GM12891 (cell line): ENCODE data around the gene MAP7D3.

ENCODE experiments used
- POLR2A ChIP-seq: IDR thresholded peaks from 2 replicates; pipeline ENCODE4 v1.6.1; 2011; ENCODE audit warnings: low read depth, low read length, control low read depth
- POLR2AphosphoS5 ChIP-seq: IDR thresholded peaks from 2 replicates; pipeline ENCODE4 v1.6.1; 2011; ENCODE audit warnings: low read depth, low read length, control low read depth
- SPI1 ChIP-seq: IDR thresholded peaks from 2 replicates; pipeline ENCODE4 v1.6.1; 2011; ENCODE audit warnings: low read depth, low read length, control low read depth
- TAF1 ChIP-seq: IDR thresholded peaks from 2 replicates; pipeline ENCODE4 v1.6.1; 2011; ENCODE audit warnings: low read depth, low read length, control low read depth

DNA sequence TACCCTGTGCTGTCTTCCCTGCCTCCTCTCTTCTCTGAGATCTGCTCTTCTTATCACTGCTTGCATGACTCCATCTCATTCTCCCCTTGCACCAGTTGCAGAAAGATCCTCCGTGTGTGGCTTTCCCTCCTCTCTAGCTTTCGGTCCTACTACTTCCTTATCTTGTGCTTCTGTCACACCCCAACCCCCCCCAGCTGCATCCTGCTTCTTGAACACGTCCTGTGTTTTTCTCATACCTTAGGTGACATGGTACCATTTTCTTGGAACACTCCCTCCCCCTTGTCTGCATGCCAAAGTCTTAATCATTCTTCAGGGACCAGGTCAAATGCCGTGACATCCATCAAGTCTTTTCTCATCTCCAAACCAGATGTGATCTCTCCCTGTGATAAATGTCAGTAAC is 57.4 kb downstream of the MAP7D3 start:
- TF ChIP-seq POLR2A (no peak), POLR2AphosphoS5 (no peak), TAF1 (no peak), SPI1 (no peak)
